ENCODE data around the gene TAL1. TPM values are rescaled to one million over a fixed set of nuclear protein-coding genes. Genes with fewer than 3 reads are reported as not detected.

The TAL1 gene
- total and polyA plus RNA-seq, 2 donors = 4.0 to 4.2 TPM

GRCh38 chr1:47226121-47226838 is 5.7 kb downstream of the TAL1 start:
- DNase-seq (ENCODE audit: extremely low spot score) = no peak

GRCh38 chr1:47225430-47226100 is 6.5 kb downstream of the TAL1 start:
- whole genome bisulfite sequencing = 1% methylated on average over 78 of the region's 79 CpGs
- Histone ChIP-seq H3K36me3 (ENCODE audit: insufficient read depth) (no peaks in the 10 kb centered on the region), H3K4me3 (ENCODE audit: low read depth, low read length) (peak overlapping the region; percentile 15), H3K27ac (ENCODE audit: low read depth) (no peak overlapping the region), H3K4me1 (ENCODE audit: insufficient read depth) (peaks cover 5% of the 10 kb centered on the region)
- DNase-seq (ENCODE audit: extremely low spot score) = no peak

More at GRCh38 chr1:47226121-47226838, 5.7 kb downstream of the TAL1 start:
- WGBS = 27% methylated on average over 19 of the region's 19 CpGs
- H3K4me3 ChIP-seq (ENCODE audit: low read depth, low read length) = no peak overlapping the region
- peaks cover 5% of the 10 kb centered on the region for H3K4me1 ChIP-seq (ENCODE audit: insufficient read depth)
- H3K27ac ChIP-seq (ENCODE audit: low read depth) = no peak overlapping the region
- H3K36me3 ChIP-seq (ENCODE audit: insufficient read depth) = no peaks in the 10 kb centered on the region

- 9% methylated on average over 30 of the region's 30 CpGs for WGBS
- peaks cover 5% of the 10 kb centered on the region for H3K4me1 ChIP-seq (ENCODE audit: insufficient read depth)
- no peaks in the 10 kb centered on the region for H3K36me3 ChIP-seq (ENCODE audit: insufficient read depth)
- H3K27ac ChIP-seq (ENCODE audit: low read depth) = no peak overlapping the region
- no peak for DNase-seq (ENCODE audit: extremely low spot score)
- H3K4me3 ChIP-seq (ENCODE audit: low read depth, low read length) = peak overlapping the region; percentile 15
Observed at GRCh38 chr1:47224676-47225399, 7.2 kb downstream of the TAL1 start.

DNA sequence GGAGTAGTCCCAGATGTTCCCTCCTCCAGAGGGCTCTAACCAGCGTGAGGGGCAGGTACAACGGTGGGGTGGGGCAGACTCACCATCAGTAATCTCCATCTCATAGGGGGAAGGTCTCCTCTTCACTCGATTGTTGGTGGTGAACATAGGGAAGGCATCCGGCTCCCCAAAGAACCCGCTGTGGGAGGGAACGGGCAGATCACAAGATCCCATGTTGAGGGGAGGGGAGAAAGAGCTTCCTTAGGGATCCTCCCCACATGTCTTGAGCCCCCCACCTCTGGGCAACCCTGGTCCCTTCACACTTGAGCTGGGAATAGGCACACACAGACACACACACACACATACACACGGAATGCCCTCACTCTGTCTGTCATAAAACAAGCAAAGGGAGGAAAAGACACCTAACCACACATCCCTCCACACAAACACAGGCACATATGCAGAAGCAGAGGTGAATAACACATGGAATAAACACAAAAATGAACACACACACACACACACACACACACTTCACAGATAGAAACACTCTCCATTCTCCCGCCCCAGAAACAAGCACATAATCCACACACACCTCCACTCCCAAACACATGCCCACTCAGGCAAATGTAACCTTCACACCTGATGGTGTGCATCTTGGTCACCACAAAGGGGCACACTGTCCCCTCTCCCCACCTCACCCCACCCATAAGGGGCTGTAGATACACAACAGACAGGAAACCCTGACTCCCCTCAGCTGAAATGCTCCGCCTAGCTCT is 7.9 kb downstream of the TAL1 start:
- H3K4me3 ChIP-seq (ENCODE audit: low read depth, low read length) = no peak overlapping the region
- H3K36me3 ChIP-seq (ENCODE audit: insufficient read depth) = no peaks in the 10 kb centered on the region
- H3K4me1 ChIP-seq (ENCODE audit: insufficient read depth) = peaks cover 3% of the 10 kb centered on the region
- H3K27ac ChIP-seq (ENCODE audit: low read depth) = no peak overlapping the region
- no peak for DNase-seq (ENCODE audit: extremely low spot score)
- 20% methylated on average over 9 of the region's 9 CpGs for WGBS

DNA sequence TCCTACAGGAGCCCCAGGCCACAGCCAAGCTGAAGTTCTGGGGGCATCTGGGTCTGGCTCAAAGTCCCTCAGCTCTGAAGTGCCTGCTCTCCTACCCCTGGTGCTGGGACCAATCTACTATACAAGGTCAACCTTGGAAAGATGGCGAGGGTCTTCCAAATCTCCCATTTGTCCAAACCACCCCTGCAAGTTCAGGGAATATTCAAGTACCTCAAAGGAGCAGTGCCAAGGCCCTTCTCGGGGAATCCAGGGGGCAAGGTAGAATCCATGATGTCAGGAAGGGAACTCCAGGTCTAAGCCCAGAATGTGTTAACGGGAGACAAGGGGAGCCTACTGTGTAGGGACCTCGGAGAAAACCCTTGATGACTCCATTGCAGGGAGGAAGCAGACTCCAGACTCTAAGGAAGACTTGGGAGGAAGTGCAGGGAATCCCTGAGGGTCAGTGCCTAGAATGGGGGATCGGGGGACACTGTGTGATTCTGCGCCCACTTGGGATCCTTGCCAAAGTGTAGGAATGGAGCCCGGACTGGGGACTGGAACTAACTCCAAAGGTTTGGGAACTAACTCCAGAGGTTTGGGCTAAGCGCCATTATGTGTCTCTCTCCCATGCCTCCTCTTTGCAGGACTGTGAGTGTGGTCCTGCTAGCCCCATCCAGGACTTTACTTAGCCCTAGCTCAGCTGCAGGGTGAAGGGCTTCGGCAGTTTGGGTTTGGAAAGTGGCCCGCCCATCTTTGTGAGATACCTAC is 8.7 kb downstream of the TAL1 start:
- no peak overlapping the region for H3K27ac ChIP-seq (ENCODE audit: low read depth)
- H3K4me3 ChIP-seq (ENCODE audit: low read depth, low read length) = no peak overlapping the region
- no peak for DNase-seq (ENCODE audit: extremely low spot score)
- peaks cover 3% of the 10 kb centered on the region for H3K4me1 ChIP-seq (ENCODE audit: insufficient read depth)
- H3K36me3 ChIP-seq (ENCODE audit: insufficient read depth) = no peaks in the 10 kb centered on the region
- 42% methylated on average over 10 of the region's 10 CpGs for WGBS

- 89% methylated on average over 3 of the region's 3 CpGs for WGBS
- H3K36me3 ChIP-seq (ENCODE audit: insufficient read depth) = no peaks in the 10 kb centered on the region
- DNase-seq (ENCODE audit: extremely low spot score) = no peak
Observed at GRCh38 chr1:47222476-47222875, 9.5 kb downstream of the TAL1 start.

DNA sequence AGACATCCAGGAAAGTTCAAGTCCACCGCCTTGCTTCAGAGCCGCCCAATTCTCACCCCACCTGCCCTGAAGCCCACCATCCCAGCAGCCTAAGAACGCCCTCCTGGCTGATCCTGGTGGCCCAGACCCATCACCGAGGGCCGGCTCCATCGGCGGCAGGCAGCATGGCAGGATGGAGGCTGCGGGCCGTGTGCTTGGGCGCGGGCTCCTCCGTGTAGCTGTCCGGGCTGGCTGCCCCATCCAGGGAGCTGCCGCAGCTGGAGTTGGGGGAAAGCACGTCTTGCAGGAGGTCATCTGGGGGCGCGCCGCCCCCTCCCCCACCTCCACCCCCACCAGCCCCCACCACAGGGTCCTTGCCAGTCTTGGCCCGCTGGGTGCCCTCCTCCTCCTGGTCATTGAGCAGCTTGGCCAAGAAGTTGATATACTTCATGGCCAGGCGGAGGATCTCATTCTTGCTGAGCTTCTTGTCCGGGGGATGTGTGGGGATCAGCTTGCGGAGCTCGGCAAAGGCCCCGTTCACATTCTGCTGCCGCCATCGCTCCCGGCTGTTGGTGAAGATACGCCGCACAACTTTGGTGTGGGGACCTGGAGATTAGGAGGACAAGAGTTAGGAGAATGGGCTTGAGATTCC is 12.3 kb downstream of the TAL1 start:
- no peak overlapping the region for H3K27ac ChIP-seq (ENCODE audit: low read depth)

More at GRCh38 chr1:47222476-47222875, 9.5 kb downstream of the TAL1 start:
- Histone ChIP-seq H3K4me1 (ENCODE audit: insufficient read depth) (peaks cover 3% of the 10 kb centered on the region), H3K27ac (ENCODE audit: low read depth) (no peak overlapping the region), H3K4me3 (ENCODE audit: low read depth, low read length) (no peak overlapping the region)

DNA sequence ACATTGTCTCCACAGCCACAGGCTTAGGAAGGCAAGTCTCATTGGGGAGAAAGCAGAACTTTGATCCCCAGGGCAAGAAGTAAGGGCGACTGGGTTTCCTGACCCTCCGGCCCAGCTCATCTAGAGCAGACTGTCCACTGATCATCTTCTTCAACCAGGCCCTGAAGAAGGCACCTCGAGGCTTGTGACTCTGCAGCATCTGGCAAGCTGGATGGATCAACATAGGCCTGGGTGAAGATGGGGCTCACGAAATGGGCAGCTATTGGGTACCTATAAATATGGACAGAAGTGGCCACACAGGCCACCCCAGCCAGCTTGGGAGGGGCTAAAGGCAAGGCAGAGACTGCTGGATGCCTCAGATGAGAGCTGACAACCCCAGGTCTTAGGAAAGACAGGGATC is 13.0 kb downstream of the TAL1 start:
- H3K4me3 ChIP-seq (ENCODE audit: low read depth, low read length) = no peak overlapping the region
- H3K36me3 ChIP-seq (ENCODE audit: insufficient read depth) = no peaks in the 10 kb centered on the region
- H3K4me1 ChIP-seq (ENCODE audit: insufficient read depth) = no peaks in the 10 kb centered on the region
- H3K27ac ChIP-seq (ENCODE audit: low read depth) = no peak overlapping the region
- DNase-seq (ENCODE audit: extremely low spot score) = no peak
- WGBS = 84% methylated on average over 4 of the region's 4 CpGs

More for the DNA sequence above, 12.3 kb downstream of the TAL1 start:
- 88% methylated on average over 29 of the region's 29 CpGs for WGBS
- no peaks in the 10 kb centered on the region for H3K36me3 ChIP-seq (ENCODE audit: insufficient read depth)
- no peak for DNase-seq (ENCODE audit: extremely low spot score)
- H3K4me1 ChIP-seq (ENCODE audit: insufficient read depth) = no peaks in the 10 kb centered on the region
- no peak overlapping the region for H3K4me3 ChIP-seq (ENCODE audit: low read depth, low read length)

DNA sequence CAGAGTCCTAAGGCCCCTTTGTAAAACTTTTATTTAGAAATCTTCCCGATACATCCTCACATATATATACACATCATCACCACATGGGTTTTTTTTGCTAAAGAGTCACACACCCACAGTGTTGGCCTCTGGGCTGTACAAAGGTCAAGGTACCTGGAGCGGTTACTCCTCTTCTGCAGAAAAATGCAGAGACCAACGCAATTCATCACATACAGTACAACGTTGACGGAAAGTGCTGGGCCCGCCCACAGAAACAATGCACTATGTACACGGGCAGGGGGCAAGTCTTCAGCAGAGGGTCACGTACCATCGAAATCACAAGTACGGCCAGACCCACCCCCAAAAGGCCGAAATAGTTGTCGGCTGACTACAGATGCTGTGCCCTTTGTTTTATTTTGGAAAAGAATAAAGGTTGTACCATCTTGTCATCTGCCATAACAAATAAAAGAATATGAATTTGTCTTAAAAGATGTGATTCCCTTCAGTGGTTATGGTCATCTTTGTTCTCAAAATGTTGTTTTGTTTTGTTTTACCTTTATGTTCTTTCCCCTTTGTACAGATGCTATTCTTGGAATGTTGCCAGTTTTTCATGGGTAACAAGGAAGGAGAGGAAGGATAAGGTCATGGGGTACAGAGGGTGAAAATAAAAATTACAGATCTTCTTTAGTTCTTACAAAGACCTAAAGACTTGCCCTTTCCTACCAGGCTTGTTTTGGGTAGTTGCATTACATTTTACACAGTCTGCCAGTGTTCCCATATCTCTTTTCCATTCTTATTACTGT is 15.6 kb downstream of the TAL1 start:
- Histone ChIP-seq H3K4me1 (ENCODE audit: insufficient read depth) (no peaks in the 10 kb centered on the region), H3K36me3 (ENCODE audit: insufficient read depth) (no peaks in the 10 kb centered on the region), H3K27ac (ENCODE audit: low read depth) (no peak overlapping the region), H3K4me3 (ENCODE audit: low read depth, low read length) (no peak overlapping the region)
- no peak for DNase-seq (ENCODE audit: extremely low spot score)
- WGBS = 84% methylated on average over 12 of the region's 12 CpGs

- no peak for DNase-seq (ENCODE audit: extremely low spot score)
- H3K4me1 ChIP-seq (ENCODE audit: insufficient read depth) = no peaks in the 10 kb centered on the region
- whole genome bisulfite sequencing = 88% methylated on average over 4 of the region's 4 CpGs
- no peak overlapping the region for H3K4me3 ChIP-seq (ENCODE audit: low read depth, low read length)
- no peaks in the 10 kb centered on the region for H3K36me3 ChIP-seq (ENCODE audit: insufficient read depth)
- no peak overlapping the region for H3K27ac ChIP-seq (ENCODE audit: low read depth)
Observed at GRCh38 chr1:47215713-47216112, 16.3 kb downstream of the TAL1 start.

- Histone ChIP-seq H3K36me3 (ENCODE audit: insufficient read depth) (no peaks in the 10 kb centered on the region), H3K27ac (ENCODE audit: low read depth) (no peak overlapping the region), H3K4me3 (ENCODE audit: low read depth, low read length) (no peak overlapping the region), H3K4me1 (ENCODE audit: insufficient read depth) (no peaks in the 10 kb centered on the region)
- no peak for DNase-seq (ENCODE audit: extremely low spot score)
- 70% methylated on average over 3 of the region's 3 CpGs for WGBS
Observed at GRCh38 chr1:47214549-47214948, 17.5 kb downstream of the TAL1 start.

Measured in urinary bladder (tissue), 4 donors.